ENCODE results near the gene NYAP1.
"Not testable (repeated sequence)": the region's sequence is repeated elsewhere in the genome, so short reads cannot be mapped to it uniquely, and the experiment has no call there.

The NYAP1 gene

GRCh38 chr7:100437150-100438100 is 46.3 kb upstream of the NYAP1 start:
- ATAC-seq (ENCODE audit: insufficient read depth, low read depth): no peak
- Histone ChIP-seq H3K9ac (ENCODE audit: low read depth, low read length) (peak overlapping the region; percentile 56), H4K20me1 (ENCODE audit: insufficient read depth, low read length) (peaks cover 26% of the 10 kb centered on the region; the same call in 1 of the 2 replicates), H3K27me3 (ENCODE audit: insufficient read depth, low read length, poor library complexity) (no peaks in the 10 kb centered on the region), H3K79me2 (ENCODE audit: insufficient read depth, low read length) (peaks cover 39% of the 10 kb centered on the region), H3K4me2 (ENCODE audit: insufficient read depth, low read length) (peak overlapping the region; percentile 59), H3K36me3 (ENCODE audit: insufficient read depth, low read length) (peaks cover 37% of the 10 kb centered on the region), H3K4me1 (ENCODE audit: insufficient read depth, low read length) (peaks cover 38% of the 10 kb centered on the region), H3K4me3 (ENCODE audit: low read depth in 1 of 2, low read length in 2 of 2) (peak overlapping the region in 1 of 2 experiments; percentile 27; a peak in 1 of 4 replicates), H3K27ac (ENCODE audit: low read length) (peak overlapping the region; percentile 81), H3K9me3 (ENCODE audit: insufficient read depth, low read length, severe bottlenecking) (no peaks in the 10 kb centered on the region), H2AFZ (ENCODE audit: low read depth, low read length) (no peak overlapping the region; the same call in 1 of the 2 replicates)
- TF ChIP-seq EZH2 (IDR thresholded peaks at IDR 0.05; ENCODE audit: borderline replicate concordance, low read depth, low read length, severe bottlenecking) (no peak), CTCF (IDR thresholded peaks at IDR 0.05; ENCODE audit: borderline replicate concordance, extremely low read depth, low read length, poor library complexity, severe bottlenecking) (no peak)
- no peak for DNase-seq

DNA sequence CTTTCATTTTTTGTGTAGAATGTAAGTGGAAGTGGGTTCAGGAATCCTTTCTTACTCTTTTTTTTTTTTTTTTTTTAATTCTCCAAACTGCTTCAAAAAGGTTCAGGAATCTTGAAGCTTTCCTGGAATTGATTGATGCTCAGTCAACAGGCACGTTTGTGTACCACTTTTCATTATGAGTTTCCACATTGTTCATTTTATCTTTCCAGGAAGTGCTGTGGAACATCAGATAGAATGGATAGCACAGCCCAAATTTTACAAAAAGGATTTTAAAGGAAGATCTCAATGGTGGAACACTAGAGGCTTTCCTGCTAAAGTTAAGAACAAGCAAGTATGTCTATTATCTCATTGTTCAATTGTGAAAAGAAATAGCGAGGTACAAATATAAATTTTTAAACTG is 45.6 kb upstream of the NYAP1 start:
- Histone ChIP-seq H3K27me3 (ENCODE audit: insufficient read depth, low read length, poor library complexity) (no peaks in the 10 kb centered on the region), H4K20me1 (ENCODE audit: insufficient read depth, low read length) (peaks cover 18% of the 10 kb centered on the region; the same call in 1 of the 2 replicates), H3K4me2 (ENCODE audit: insufficient read depth, low read length) (no peak overlapping the region), H3K27ac (ENCODE audit: low read length) (no peak overlapping the region), H3K36me3 (ENCODE audit: insufficient read depth, low read length) (peaks cover 29% of the 10 kb centered on the region), H3K9ac (ENCODE audit: low read depth, low read length) (no peak overlapping the region), H3K79me2 (ENCODE audit: insufficient read depth, low read length) (peaks cover 31% of the 10 kb centered on the region), H3K4me3 (ENCODE audit: low read depth in 1 of 2, low read length in 2 of 2) (no peak overlapping the region), H3K4me1 (ENCODE audit: insufficient read depth, low read length) (peaks cover 31% of the 10 kb centered on the region), H2AFZ (ENCODE audit: low read depth, low read length) (no peak overlapping the region), H3K9me3 (ENCODE audit: insufficient read depth, low read length, severe bottlenecking) (no peaks in the 10 kb centered on the region)
- TF ChIP-seq EZH2 (IDR thresholded peaks at IDR 0.05; ENCODE audit: borderline replicate concordance, low read depth, low read length, severe bottlenecking): no peak
- TF ChIP-seq CTCF (IDR thresholded peaks at IDR 0.05; ENCODE audit: borderline replicate concordance, extremely low read depth, low read length, poor library complexity, severe bottlenecking): no peak
- ATAC-seq (ENCODE audit: insufficient read depth, low read depth): no peak
- DNase-seq: no peak

DNA sequence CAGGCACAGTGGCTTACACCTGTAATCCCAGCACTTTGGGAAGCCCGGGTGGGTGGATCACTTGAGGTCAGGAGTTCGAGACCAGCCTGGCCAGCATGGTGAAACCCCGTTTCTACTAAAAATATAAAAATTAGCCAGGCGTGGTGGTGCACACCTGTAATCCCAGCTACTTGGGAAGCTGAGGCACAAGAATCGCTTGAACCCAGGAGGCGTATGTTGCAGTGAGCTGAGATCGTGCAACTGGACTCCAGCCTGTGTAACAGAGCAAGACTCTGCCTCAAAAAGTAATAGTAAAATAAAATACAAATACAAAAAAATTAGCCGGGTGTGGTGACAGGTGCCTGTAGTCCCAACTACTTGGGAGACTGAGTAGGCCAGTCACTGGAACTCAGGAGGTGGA is 45.0 kb upstream of the NYAP1 start:
- not testable (repeated sequence) for H2AFZ ChIP-seq (ENCODE audit: low read depth, low read length)
- H3K4me1 ChIP-seq (ENCODE audit: insufficient read depth, low read length): peaks cover 26% of the 10 kb centered on the region

DNA sequence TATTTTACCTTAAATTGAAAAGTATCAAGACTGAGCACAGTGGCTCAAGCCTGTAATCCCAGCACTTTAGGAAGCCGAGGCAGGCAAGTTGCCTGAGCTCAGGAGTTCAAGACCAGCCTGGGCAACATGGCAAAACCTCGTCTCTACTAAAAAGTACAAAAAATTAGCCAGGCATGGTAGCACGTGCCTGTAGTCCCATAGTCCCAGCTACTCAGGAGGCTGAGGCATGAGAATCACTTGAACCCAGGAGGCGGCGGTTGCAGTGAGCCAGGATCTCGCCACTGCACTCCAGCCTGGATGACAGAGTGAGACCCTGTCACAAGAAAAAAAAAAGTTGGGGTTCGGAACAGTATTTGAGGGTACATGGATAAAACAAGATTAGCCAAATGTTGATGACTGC is 44.5 kb upstream of the NYAP1 start:
- not testable (repeated sequence) for H2AFZ ChIP-seq (ENCODE audit: low read depth, low read length); H3K9me3 ChIP-seq (ENCODE audit: insufficient read depth, low read length, severe bottlenecking); DNase-seq; ATAC-seq (ENCODE audit: insufficient read depth, low read depth); H3K9ac ChIP-seq (ENCODE audit: low read depth, low read length); H3K27me3 ChIP-seq (ENCODE audit: insufficient read depth, low read length, poor library complexity); H4K20me1 ChIP-seq (ENCODE audit: insufficient read depth, low read length); H3K27ac ChIP-seq (ENCODE audit: low read length); H3K4me3 ChIP-seq (ENCODE audit: low read depth in 1 of 2, low read length in 2 of 2); H3K4me2 ChIP-seq (ENCODE audit: insufficient read depth, low read length)
- Histone ChIP-seq H3K4me1 (ENCODE audit: insufficient read depth, low read length) (peaks cover 26% of the 10 kb centered on the region), H3K79me2 (ENCODE audit: insufficient read depth, low read length) (peaks cover 21% of the 10 kb centered on the region), H3K36me3 (ENCODE audit: insufficient read depth, low read length) (peaks cover 18% of the 10 kb centered on the region)

More for the DNA sequence above, 45.0 kb upstream of the NYAP1 start:
- not testable (repeated sequence) for ATAC-seq (ENCODE audit: insufficient read depth, low read depth); H3K27ac ChIP-seq (ENCODE audit: low read length); DNase-seq; H3K4me3 ChIP-seq (ENCODE audit: low read depth in 1 of 2, low read length in 2 of 2); H3K9ac ChIP-seq (ENCODE audit: low read depth, low read length); H3K4me2 ChIP-seq (ENCODE audit: insufficient read depth, low read length); H3K27me3 ChIP-seq (ENCODE audit: insufficient read depth, low read length, poor library complexity); H3K9me3 ChIP-seq (ENCODE audit: insufficient read depth, low read length, severe bottlenecking)
- Histone ChIP-seq H3K36me3 (ENCODE audit: insufficient read depth, low read length) (peaks cover 23% of the 10 kb centered on the region), H4K20me1 (ENCODE audit: insufficient read depth, low read length) (peaks cover 13% of the 10 kb centered on the region; the same call in 1 of the 2 replicates), H3K79me2 (ENCODE audit: insufficient read depth, low read length) (peaks cover 26% of the 10 kb centered on the region)
